GM12892 (cell line): ENCODE measurements around the gene ENOX1.

Experiments used
- POLR2A ChIP-seq: IDR thresholded peaks from 2 replicates; pipeline ENCODE4 v1.6.1; 2011; ENCODE audit warnings: low read depth, low read length, control low read depth
- POLR2AphosphoS5 ChIP-seq: IDR thresholded peaks from 2 replicates; pipeline ENCODE4 v1.6.1; 2011; ENCODE audit warnings: low read depth, low read length, control low read depth

DNA sequence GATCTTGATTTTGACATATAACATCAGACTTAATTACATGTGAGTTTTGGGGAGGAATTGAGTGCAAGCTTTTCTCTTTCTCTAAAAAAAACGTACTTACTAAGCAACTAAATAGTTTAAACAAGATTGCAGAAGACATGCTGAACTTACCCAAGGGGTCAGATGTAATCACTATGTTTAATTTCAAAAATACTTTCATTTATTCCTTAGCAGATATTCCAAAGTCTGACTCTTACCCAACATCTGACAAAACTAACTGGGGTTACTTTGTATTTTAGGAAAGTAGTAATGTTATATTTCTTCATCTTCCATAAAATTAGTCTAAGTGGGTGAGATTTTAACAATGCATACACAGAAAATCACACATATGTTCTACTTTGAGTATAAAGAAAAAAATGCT lies 493.2 kb downstream of the ENOX1 start:
- TF ChIP-seq POLR2AphosphoS5 (no peak), POLR2A (no peak)
